Measurements from ENCODE around the gene KDM4C.

DNA sequence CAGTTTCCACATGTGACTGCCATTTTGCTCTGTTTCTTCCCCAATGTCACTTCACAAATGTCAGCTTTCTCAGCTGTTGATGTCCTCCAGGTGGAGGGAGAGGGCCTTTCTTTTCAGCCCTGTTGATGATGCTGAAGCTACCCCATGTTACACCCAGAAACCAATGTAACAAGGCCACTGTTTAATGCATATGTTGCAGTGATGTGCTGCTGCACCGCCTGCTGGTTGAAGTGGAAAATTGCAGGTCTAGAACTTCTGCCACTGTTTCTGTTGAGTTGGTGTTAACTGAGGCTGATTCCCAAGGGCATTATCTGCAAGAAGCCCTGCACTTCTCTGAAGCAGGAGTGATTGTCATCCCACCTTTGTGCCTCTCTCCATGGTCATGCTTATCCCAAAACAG lies 428.4 kb downstream of the KDM4C start:
- TF ChIP-seq, protein P1, sequence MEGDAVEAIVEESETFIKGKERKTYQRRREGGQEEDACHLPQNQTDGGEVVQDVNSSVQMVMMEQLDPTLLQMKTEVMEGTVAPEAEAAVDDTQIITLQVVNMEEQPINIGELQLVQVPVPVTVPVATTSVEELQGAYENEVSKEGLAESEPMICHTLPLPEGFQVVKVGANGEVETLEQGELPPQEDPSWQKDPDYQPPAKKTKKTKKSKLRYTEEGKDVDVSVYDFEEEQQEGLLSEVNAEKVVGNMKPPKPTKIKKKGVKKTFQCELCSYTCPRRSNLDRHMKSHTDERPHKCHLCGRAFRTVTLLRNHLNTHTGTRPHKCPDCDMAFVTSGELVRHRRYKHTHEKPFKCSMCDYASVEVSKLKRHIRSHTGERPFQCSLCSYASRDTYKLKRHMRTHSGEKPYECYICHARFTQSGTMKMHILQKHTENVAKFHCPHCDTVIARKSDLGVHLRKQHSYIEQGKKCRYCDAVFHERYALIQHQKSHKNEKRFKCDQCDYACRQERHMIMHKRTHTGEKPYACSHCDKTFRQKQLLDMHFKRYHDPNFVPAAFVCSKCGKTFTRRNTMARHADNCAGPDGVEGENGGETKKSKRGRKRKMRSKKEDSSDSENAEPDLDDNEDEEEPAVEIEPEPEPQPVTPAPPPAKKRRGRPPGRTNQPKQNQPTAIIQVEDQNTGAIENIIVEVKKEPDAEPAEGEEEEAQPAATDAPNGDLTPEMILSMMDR (IDR thresholded peaks at IDR 0.05) = peak in 2 of 6 experiments; percentile 14 to 17
- no peak for TF ChIP-seq POLR2A (IDR thresholded peaks at IDR 0.05)

Data from thyroid gland (tissue), 4 donors.